HG03095 (cell line): Measurements from ENCODE around the gene HOXD4.

Experiments used
- ATAC-seq: cut with Tn5 transposase; IDR thresholded peaks from one replicate; pipeline ENCODE4 v1.9.1; 2021; ENCODE audit warnings: moderate library complexity; ENCODE audit not compliant: unreplicated experiment

The HOXD4 gene

DNA sequence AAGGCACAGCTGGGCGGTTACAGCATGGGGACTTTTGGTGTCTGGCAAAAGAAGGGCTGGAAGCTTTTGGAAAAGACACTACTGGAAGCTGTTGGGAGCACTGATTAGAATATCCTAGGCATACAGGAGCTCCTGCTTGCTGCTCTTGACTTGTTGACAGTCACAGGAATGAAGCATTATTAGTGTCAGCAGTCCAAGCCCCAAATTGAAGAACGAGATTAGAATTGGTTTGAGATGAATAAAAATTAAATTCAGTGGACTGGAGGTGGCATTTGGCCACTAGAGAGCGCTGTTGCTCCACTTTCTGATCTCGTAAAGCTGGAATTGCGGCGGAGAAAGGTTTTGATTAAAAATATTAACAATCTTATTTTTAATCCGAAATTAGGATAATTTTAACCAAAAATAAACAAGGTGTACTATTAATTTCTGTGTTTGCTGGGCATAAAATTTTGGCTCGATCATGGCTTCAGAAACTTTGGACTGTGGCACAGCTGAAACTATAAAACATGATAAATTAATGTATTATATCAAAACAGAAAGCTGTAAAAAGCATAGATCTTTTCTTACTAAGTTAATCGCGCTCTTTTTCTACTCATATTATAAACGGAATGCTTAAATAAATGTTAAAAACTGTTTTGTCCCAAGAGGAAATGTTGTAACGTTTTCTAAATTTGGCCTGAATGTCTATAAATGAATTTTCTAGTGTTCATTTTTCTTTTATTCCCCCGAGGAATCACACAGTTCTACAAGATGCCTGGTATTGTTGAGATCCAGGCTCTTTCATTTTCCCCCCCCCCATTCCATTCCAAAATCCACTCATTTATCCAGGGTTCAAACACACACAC lies 24.2 kb upstream of the HOXD4 start:
- no peak for ATAC-seq

DNA sequence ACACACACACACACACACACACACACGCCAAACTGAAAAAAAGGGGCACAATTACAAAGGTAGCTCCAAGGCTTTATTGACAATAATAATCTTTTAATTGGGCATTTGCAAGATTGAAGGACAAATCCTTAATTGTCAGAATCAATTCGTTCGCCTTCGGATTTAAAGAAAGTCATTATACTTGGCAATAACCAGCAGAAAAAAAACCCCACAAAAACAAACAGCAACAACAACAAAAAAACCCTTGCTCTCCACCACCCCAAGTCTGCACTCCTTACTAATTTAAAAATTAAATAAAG lies 23.6 kb upstream of the HOXD4 start:
- no peak for ATAC-seq

DNA sequence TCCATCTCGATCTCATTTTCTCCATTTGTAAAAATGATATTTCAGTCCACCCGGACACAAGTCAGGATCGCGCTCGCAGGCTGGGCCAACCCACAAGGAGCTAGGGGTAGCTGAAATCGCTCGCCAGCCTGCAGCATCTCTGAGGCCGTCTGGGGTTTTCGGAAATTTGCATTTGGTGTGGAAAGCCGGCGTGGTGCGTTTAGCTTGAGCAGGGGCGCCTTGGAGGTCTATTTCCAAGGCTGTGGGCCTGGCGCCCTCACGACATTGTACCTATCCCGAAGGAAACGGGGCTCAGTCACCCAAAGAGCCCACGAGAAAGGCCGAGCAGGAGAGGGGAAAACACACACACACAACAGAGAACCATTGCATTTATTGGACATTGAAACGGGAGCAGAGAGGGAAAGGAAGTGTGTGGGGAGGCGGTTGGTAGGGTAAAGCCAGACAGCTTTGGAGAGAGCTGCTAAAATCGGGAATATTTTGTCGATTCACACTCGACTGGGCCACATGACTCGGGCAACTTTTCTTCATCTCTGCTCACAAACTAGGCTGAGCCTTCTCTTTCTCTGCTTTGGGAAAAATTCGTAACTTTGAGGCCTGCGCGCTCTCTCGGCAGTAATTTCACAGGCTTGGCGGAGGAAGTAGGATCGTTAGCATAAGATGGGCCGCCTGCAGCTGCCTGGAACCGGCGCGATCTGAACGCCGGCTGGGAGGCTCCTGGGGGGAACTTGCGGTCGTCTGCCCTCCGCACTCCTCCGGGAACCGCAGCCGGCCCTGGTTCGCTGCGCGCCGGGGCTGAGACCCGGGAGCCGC lies 23.0 kb upstream of the HOXD4 start:
- no peak for ATAC-seq

DNA sequence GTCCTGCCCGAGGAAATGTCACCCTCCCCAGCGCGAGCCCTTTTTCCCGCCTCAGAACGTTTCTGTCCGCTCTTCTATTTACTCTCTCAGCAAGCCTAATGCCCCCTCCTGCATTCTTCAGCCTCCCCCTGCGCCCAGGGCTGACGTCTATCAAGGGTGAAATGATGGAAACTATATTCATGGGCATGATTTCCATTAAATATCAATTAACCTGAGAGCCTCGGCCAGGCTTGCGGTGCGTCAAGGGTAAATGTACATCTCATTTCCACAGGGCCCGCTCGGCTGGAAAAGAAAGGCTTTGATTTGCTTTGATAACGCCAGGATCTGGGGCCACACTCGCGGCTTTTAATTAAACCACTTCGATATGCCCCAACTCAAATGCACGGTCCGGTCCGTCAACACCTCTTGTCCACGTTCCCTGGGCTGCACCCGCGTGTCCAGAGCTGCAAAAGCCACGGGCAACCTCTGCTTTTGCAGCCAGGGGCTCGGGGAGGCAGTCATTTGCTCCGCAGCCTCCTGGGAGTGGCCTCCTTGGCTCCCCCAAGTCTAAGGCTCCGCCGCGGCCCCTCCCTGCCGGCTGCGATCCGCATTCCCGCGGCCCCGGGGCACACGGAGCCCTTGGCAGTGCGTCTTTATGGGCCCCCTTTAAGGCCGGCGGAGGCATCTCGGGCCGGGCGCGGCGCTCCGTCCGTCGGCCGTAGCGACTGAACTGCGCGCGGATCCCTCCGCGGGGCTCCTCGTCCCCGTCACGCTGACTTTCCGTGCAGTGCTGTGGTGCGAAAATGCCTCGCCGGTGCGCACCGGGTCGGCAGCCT lies 22.2 kb upstream of the HOXD4 start, which contains the start of gene HOXD8:
TSS of gene HOXD8 (plus strand) at position 724 of the 815 bp plus-strand sequence. CDS start 662 bp downstream, outside the sequence.
- no peak for ATAC-seq

DNA sequence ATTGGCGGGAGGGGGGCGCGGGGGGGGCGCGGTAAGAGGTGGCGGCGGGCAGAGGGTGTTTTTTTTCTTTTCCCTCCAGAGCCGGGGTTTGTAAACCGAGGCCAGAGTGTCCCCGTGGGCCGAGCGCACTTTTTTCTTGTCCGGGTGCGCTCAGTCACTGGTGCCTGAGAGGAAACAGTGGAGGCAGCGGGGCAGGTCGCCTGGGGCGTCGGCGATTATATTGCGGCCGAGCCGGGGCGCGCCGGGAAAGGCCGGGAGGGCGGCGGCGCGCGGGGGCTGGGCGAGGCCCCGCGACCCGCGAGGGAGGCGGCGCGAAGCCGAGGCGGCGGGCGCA lies 21.6 kb upstream of the HOXD4 start:
- no peak for ATAC-seq

DNA sequence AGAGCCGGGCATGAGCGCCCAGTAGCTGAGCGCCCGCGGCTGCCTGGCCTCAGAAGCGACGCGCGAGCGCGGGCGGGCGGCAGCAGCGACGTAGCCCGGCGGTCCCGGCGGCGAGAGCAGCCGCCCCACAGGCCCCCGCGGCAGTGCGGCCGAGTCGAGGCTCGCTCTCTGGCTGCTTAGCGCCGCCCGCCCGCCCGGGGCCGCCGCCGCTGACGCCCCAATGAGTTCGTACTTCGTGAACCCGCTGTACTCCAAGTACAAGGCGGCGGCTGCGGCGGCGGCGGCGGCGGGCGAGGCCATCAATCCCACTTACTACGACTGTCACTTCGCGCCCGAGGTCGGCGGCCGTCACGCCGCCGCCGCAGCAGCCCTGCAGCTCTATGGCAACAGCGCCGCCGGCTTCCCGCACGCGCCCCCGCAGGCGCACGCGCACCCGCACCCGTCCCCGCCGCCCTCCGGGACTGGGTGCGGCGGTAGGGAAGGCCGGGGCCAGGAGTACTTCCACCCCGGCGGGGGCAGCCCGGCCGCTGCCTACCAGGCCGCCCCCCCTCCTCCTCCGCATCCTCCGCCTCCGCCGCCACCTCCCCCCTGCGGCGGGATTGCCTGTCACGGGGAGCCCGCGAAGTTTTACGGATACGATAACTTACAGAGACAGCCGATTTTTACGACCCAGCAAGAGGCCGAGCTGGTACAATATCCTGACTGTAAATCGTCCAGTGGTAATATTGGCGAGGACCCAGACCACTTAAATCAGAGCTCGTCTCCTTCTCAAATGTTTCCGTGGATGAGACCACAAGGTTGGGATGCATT lies 21.0 kb upstream of the HOXD4 start:
- ATAC-seq: no peak

DNA sequence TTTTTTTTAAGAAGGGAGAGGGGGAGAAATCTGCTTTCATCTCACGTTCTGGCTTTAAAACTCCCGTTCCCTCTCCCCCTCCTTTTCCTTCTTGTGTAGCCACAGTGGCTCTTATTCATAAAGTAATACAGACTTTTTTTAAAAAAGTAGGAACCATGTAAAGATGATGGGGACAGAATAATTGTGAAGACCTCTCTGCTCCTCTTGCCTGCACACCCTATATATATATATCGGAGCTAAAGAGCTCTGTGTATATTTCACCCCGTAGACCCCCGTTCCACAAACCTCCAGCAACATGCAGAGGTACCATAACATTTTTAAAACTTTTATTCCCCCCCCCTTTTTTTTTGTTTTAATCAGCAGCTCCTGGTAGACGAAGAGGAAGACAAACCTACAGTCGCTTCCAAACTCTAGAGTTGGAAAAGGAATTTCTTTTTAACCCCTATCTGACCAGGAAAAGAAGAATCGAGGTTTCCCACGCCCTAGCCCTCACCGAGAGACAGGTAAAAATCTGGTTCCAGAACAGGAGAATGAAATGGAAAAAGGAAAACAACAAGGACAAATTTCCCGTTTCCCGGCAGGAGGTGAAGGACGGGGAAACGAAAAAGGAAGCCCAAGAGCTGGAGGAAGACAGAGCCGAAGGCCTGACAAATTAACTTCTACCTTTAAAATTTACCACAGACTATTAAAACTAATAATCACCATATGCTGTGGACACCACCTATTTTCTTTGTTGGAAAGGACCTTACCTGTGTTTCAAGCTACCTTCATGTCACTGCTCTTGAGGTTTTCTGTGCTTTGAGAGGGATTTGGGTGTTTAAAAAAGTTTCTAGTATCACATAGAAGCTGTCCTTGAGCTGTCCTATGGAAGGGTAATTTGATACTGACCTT lies 20.1 kb upstream of the HOXD4 start:
- no peak for ATAC-seq

DNA sequence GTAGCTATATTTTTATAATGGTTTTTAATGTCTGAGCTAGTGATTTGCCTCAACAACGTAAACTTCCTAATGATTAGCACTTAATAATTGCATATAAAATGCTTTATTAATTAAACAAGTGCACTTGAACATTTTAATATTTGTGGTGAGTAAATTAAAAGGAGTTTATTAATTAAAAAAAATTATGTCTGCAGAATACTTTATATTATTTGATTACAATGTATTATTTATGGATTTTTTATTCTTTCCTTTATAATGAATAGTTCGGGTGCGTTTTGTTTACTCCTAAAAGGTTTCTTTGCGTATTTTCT lies 19.5 kb upstream of the HOXD4 start:
- no peak for ATAC-seq

DNA sequence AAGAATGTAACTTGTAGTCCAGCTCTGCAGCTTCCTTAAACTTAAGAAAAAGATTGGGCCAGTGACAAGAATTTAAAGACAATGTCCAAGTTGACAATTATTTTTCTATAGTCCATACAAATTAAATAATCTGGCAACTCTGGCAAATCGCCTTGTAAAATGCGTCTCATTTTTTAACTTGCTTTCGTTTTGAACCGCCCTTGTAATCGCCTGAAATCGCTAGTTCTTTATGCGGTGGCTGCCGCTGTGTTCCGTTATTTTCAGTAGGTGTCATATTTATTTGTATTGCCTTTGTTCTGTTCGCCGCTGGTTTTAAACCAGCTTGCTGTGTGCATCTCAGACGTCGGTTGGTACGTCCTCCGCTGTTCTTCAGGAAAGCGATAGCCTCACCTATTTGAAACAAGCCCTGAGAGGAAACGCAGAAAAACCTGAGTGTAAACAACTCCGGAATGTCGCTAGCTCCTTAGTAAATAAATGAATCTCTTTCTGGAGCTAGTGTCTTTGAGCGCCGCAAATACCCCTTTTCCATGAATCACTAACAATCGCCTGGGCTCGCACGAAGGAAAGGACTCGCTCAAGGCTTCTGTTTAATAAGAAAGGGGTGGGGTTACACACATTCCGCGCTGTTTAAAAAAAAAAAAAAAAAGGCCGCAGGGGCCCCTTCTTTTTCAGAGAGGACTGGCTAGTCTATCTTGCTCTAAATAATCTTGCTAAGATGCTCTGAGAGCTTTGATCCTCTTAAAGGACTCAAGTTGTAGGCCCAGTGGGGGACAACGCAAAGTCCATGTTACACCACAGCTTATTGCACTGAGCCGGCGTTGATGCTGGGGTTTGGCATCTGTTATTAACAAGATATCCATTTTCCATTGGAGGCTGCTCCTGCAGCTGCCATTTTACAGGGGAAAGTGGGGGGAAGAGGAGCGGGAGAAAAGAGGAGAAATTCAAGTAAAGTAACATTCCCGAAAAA lies 18.9 kb upstream of the HOXD4 start:
- no peak for ATAC-seq

DNA sequence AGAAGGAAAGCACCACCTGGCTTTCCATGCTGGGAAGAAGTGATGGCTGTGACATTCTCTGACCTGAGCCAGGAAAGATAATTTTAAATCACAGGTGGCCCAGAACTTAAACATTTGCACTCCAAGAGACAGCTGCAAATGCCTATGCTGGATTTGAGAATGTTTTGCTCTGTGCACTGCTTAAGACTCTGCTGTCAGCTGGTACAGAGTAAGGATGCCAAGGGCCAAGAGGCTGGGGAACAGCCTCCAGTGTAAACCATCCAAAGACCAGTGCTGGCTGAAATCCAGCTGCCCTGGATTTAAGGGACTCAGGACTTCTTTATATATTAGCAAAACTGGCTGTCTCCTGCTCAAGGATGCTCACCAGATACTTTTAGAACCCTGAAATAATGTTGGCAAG lies 18.0 kb upstream of the HOXD4 start:
- no peak for ATAC-seq

DNA sequence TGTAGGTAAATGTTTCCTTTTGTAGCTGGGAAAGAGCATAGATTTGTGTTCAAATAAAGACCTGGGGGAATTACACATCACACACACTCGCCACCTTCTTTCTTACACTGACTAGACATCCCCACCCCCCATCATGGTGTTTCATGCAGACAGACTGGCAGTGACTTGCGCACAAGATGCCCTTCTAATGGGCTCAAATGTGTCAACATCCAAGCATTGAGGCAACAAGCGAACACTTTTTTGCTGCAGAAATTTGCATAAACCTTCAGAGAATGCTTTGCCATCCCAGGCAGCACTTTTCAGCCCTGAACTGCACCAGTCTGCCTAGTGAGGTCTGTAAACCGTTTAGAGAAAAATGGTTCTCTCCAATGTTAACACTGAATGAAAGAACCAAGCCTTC lies 17.3 kb upstream of the HOXD4 start:
- no peak for ATAC-seq

DNA sequence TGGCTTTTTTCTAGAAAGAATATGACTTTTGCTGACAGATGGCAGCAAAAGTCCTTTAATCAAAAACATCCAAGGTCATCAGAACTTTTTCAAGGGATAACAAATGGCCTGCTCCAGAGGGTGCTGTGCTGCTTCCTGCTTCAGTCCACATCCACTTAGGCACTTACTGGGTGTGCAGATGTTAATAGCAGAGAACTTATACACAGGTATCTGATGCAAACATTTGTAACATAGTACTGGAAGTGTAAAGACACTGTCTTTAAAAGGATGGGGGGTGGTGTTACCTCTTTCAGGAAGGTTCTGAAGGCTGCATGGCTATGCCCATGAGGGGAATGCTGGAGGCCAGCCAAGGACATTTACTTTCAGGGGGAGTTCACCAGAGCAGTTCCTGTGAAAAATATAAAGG lies 16.3 kb upstream of the HOXD4 start:
- no peak for ATAC-seq

DNA sequence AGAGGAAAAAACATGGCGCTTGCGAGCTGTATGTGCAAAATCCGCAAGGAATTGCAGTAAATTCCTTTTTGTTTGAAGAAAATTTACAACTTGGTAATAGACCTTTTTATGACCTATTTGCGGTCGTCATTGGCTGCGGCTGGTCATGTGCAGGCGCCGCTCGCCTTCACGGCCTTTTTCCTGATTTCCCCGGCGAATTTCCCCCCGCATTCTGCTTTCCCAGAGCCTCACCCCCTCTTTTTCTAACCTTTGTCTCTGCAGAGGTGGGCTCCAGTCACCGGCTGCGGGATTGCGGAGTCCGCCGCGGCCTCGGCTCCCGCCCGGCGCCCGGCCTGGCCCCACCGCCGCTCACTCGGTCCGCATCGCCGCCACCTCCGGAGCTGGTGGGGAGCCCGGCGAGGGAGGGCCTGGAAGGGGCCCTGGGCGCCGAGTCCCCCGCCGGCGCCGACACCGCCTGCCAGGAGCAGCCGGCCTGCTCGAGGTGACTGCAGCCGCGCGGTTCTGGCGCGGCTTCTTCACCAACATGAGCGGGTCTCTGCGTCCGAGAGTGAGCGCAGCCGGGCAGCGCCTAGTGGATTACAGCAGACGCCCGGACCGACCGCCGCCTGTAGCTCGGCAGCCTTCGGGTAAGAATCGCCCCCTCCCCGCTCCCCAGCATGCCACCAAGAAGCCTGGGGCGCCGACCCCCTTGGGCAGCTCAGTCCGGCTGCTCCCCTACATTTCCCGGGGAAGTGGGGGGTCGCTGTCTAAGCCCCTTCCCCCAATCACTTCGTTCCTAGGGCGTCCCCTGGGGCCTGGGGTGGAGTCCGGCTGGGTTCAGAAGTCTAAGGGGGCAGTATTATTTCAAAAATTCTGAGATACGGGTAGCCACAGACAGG lies 14.7 kb upstream of the HOXD4 start:
- ATAC-seq: no peak

DNA sequence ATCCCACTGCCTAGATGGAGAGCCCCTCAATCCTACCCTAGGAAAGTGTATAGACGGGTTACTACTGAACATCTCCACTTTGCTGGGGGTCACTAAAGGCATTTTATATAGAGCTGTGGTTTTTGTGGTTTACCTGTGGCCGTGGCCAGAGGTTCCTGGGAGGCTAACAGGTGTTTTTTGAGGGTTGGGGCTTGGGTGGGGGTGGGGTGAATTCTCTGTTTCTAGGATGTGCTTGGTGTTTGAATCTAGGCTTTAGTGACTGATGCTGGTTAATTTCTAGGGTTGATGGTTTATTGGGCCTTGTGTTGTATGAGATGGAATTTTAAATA lies 14.1 kb upstream of the HOXD4 start:
- ATAC-seq: no peak

DNA sequence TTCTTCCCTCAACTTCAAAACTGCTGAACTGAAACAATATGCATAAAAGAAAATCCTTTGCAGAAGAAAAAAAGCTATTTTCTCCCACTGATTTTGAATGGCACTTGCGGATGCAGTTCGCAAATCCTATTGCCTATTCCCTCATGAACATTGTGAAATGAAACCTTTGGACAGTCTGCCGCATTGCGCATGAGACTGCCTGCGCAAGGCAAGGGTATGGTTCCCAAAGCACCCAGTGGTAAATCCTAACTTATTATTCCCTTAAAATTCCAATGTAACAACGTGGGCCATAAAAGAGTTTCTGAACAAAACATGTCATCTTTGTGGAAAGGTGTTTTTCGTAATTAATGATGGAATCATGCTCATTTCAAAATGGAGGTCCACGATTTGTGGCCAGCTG lies 13.4 kb upstream of the HOXD4 start:
- no peak for ATAC-seq

DNA sequence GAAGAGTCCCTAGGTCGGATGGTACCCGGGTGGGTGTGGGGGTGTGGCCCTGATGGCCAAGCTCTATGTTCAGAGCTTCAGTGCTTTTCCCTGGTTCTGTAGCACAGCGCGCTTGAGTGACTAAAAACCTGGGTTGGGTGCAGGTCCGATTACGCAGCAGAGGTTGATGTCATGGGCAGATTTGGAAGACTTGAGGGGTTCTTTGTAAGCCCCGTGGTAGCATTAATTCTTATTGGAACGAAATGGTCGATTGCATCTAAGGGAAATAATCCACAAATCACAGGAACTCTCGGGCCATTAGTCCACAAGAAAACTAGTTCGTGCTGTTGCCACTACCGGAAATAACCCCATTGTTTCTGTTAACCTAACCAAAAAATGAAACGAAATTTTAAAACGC lies 12.8 kb upstream of the HOXD4 start:
- ATAC-seq: no peak

DNA sequence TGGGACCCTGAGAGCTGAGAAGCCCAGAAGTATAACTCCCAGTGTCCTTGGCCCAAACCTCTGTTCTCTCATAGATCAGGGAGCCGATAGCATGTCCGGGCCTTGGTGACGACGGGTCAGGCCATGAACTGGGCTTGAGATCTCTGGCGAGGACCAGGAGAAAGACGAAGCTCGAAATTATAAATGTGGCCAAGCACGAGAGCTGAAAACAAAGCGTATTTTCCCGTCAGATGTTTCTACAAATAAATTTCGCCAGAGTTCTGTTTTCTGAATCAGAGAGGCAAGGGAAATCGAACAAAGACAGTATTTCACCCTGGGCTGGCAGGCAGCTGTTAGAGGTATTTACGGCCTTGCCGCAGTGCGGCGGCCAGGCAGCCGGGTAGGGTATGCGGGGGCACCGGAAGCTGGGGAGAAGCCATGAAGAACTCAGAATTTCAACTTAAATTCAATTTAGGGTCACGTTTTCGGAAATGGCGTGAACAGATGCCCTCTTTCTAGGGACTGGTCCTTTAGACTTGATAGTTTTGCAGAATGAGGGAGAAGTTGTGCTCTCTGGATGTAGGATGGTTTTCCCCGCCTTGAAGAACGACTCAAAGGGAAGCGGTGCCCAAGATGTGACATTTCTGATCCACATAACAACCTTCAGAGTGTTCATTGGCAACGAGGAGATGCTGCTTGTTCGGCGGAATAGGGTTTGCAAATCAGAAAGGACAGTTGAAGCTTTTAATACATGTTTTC lies 12.3 kb upstream of the HOXD4 start:
- no peak for ATAC-seq
